Neural progenitor cell (in vitro differentiated cells): ENCODE measurements around the gene ARF6. TPM values are rescaled to one million over a fixed set of nuclear protein-coding genes. Genes with fewer than 3 reads are reported as not detected.

ENCODE experiments used
- DNase-seq: peaks from one replicate; pipeline ENCODE4 v3.0.0-alpha.2; 2016; ENCODE audit warnings: low spot score
- H2AFZ ChIP-seq: fragments of 200-600 bp; sonication (generic); replicated peaks from 2 replicates; pipeline ENCODE4 v1.6.1; 2016; ENCODE audit warnings: antibody characterized with exemption
- H3F3A ChIP-seq: fragments of 200-600 bp; sonication (generic); 2 replicates; pipeline ENCODE4 v1.6.1; 2016; ENCODE audit warnings: antibody characterized with exemption, low read depth
- H3K27ac ChIP-seq: fragments of 200-600 bp; sonication (generic); 2 replicates; pipeline ENCODE4 v1.5.1; 2016; ENCODE audit warnings: mild to moderate bottlenecking
- H3K27me3 ChIP-seq: fragments of 200-600 bp; sonication (generic); 2 replicates; pipeline ENCODE4 v1.6.1; 2016; ENCODE audit warnings: mild to moderate bottlenecking, moderate library complexity
- H3K36me3 ChIP-seq: fragments of 200-600 bp; sonication (generic); 2 replicates; pipeline ENCODE4 v1.5.1; 2016
- H3K4me1 ChIP-seq: fragments of 200-600 bp; sonication (generic); 2 replicates; pipeline ENCODE4 v1.6.1; 2016; ENCODE audit warnings: mixed run types
- H3K4me2 ChIP-seq: fragments of 200-600 bp; sonication (generic); 2 replicates; pipeline ENCODE4 v1.6.1; 2016
- H3K4me3 ChIP-seq: fragments of 200-600 bp; sonication (generic); 2 replicates; pipeline ENCODE4 v1.5.1; 2016
- H3K79me2 ChIP-seq: fragments of 200-600 bp; sonication (generic); 2 replicates; pipeline ENCODE4 v1.6.1; 2016; ENCODE audit warnings: low read depth
- H3K9ac ChIP-seq: fragments of 200-600 bp; sonication (generic); 2 replicates; pipeline ENCODE4 v1.6.1; 2016
- H3K9me3 ChIP-seq: fragments of 200-600 bp; sonication (generic); 2 replicates; pipeline ENCODE4 v1.5.1; 2016; ENCODE audit warnings: low read depth
- H4K20me1 ChIP-seq: fragments of 200-600 bp; sonication (generic); 2 replicates; pipeline ENCODE4 v1.6.1; 2016; ENCODE audit warnings: low read depth
- H3K27ac Mint-ChIP-seq: 3 replicates; pipeline ENCODE4 v1.8.0; 2021; ENCODE audit warnings: mixed read lengths
- H3K27me3 Mint-ChIP-seq: 2 replicates; pipeline ENCODE4 v1.8.0; 2022; ENCODE audit warnings: low read depth, mild to moderate bottlenecking, inconsistent platforms, moderate library complexity, mixed read lengths; ENCODE audit not compliant: insufficient read depth
- H3K36me3 Mint-ChIP-seq: 3 replicates; pipeline ENCODE4 v1.8.0; 2021; ENCODE audit warnings: mixed read lengths
- H3K4me1 Mint-ChIP-seq: 3 replicates; pipeline ENCODE4 v1.8.0; 2021; ENCODE audit warnings: mixed read lengths
- H3K4me3 Mint-ChIP-seq: 3 replicates; pipeline ENCODE4 v1.8.0; 2021; ENCODE audit warnings: mild to moderate bottlenecking, moderate library complexity, mixed read lengths
- H3K9me3 Mint-ChIP-seq: 3 replicates; pipeline ENCODE4 v1.8.0; 2020; ENCODE audit warnings: mixed read lengths
- CTCF ChIP-seq: fragments of 200-600 bp; sonication (generic); IDR thresholded peaks from 2 replicates; pipeline ENCODE4 v1.5.1; 2017; ENCODE audit warnings: antibody characterized with exemption, mild to moderate bottlenecking
- EZH2 ChIP-seq: fragments of 200-600 bp; sonication (generic); IDR thresholded peaks from 2 replicates; pipeline ENCODE4 v1.6.1; 2017; ENCODE audit warnings: antibody characterized with exemption, mild to moderate bottlenecking, moderate library complexity
- EZH2phosphoT487 ChIP-seq: fragments of 200-600 bp; sonication (generic); IDR thresholded peaks from 2 replicates; pipeline ENCODE4 v1.6.1; 2017; ENCODE audit warnings: antibody characterized with exemption
- total RNA-seq: library from RNA; depleted of rRNA; stranded (reverse); fragments of >200 nt; gene quantifications from 2 replicates; pipeline ENCODE4 v1.2.3, GENCODE V29; 2015; ENCODE audit warnings: low replicate concordance

Gene ARF6
- total RNA-seq, 1 donor from 2014 or later, result 48.7 TPM

- H3K36me3 Mint-ChIP-seq, result no peaks in the 10 kb centered on the region
- H3K27me3 Mint-ChIP-seq, result peaks cover 2% of the 10 kb centered on the region
- Histone ChIP-seq H3K9me3 (no peaks in the 10 kb centered on the region), H4K20me1 (no peaks in the 10 kb centered on the region), H3K27me3 (no peaks in the 10 kb centered on the region), H3K4me3 (no peak overlapping the region), H3K36me3 (no peaks in the 10 kb centered on the region), H3K79me2 (no peaks in the 10 kb centered on the region), H3K4me2 (no peak overlapping the region), H3F3A (no peaks in the 10 kb centered on the region), H3K27ac (no peak overlapping the region), H2AFZ (no peak overlapping the region), H3K4me1 (no peaks in the 10 kb centered on the region), H3K9ac (no peak overlapping the region)
- DNase-seq, result no peak
- no peak overlapping the region for H3K27ac Mint-ChIP-seq
- no peak for TF ChIP-seq CTCF
- no peak for TF ChIP-seq EZH2
- no peak for TF ChIP-seq EZH2phosphoT487
- no peaks in the 10 kb centered on the region for H3K4me1 Mint-ChIP-seq
- no peaks in the 10 kb centered on the region for H3K9me3 Mint-ChIP-seq
- no peak overlapping the region for H3K4me3 Mint-ChIP-seq
Measured at GRCh38 chr14:49905989-49906388, 13.1 kb downstream of the ARF6 start.

GRCh38 chr14:49907186-49907585, 14.3 kb downstream of the ARF6 start:
- Histone ChIP-seq H4K20me1 (no peaks in the 10 kb centered on the region), H3K9me3 (no peaks in the 10 kb centered on the region), H3K4me2 (no peak overlapping the region), H3K36me3 (no peaks in the 10 kb centered on the region), H3K79me2 (no peaks in the 10 kb centered on the region), H3K9ac (no peak overlapping the region), H3K4me1 (no peaks in the 10 kb centered on the region), H3K27me3 (no peaks in the 10 kb centered on the region), H2AFZ (no peak overlapping the region), H3K4me3 (no peak overlapping the region), H3K27ac (no peak overlapping the region), H3F3A (no peaks in the 10 kb centered on the region)
- Mint-ChIP-seq H3K9me3 (no peaks in the 10 kb centered on the region), H3K4me3 (no peak overlapping the region), H3K4me1 (no peaks in the 10 kb centered on the region), H3K27ac (no peak overlapping the region), H3K27me3 (peaks cover 2% of the 10 kb centered on the region), H3K36me3 (no peaks in the 10 kb centered on the region)
- no peak for DNase-seq
- no peak for TF ChIP-seq EZH2phosphoT487
- TF ChIP-seq EZH2, result no peak
- no peak for TF ChIP-seq CTCF

GRCh38 chr14:49908433-49908782, 15.5 kb downstream of the ARF6 start:
- peaks cover 2% of the 10 kb centered on the region for H3K27me3 Mint-ChIP-seq
- no peak for DNase-seq
- Histone ChIP-seq H2AFZ (no peak overlapping the region), H4K20me1 (no peaks in the 10 kb centered on the region), H3K4me1 (no peaks in the 10 kb centered on the region), H3K4me2 (no peak overlapping the region), H3K9me3 (no peaks in the 10 kb centered on the region), H3F3A (no peaks in the 10 kb centered on the region), H3K79me2 (no peaks in the 10 kb centered on the region), H3K4me3 (no peak overlapping the region), H3K9ac (no peak overlapping the region), H3K27ac (no peak overlapping the region), H3K27me3 (no peaks in the 10 kb centered on the region), H3K36me3 (no peaks in the 10 kb centered on the region)
- no peaks in the 10 kb centered on the region for H3K36me3 Mint-ChIP-seq
- no peaks in the 10 kb centered on the region for H3K4me1 Mint-ChIP-seq
- H3K9me3 Mint-ChIP-seq, result no peaks in the 10 kb centered on the region
- no peak overlapping the region for H3K27ac Mint-ChIP-seq
- no peak for TF ChIP-seq EZH2phosphoT487
- no peak for TF ChIP-seq CTCF
- TF ChIP-seq EZH2, result no peak
- H3K4me3 Mint-ChIP-seq, result no peak overlapping the region

- Histone ChIP-seq H3K4me3 (no peak overlapping the region), H3K79me2 (no peaks in the 10 kb centered on the region), H2AFZ (no peak overlapping the region), H3K4me1 (no peaks in the 10 kb centered on the region), H3K36me3 (no peaks in the 10 kb centered on the region), H3K27me3 (no peaks in the 10 kb centered on the region), H3F3A (no peaks in the 10 kb centered on the region), H3K9me3 (no peaks in the 10 kb centered on the region), H3K27ac (no peak overlapping the region), H3K4me2 (no peak overlapping the region), H3K9ac (no peak overlapping the region), H4K20me1 (no peaks in the 10 kb centered on the region)
- H3K27ac Mint-ChIP-seq, result no peak overlapping the region
- H3K27me3 Mint-ChIP-seq, result peaks cover 2% of the 10 kb centered on the region
- no peaks in the 10 kb centered on the region for H3K36me3 Mint-ChIP-seq
- no peaks in the 10 kb centered on the region for H3K4me1 Mint-ChIP-seq
- no peak overlapping the region for H3K4me3 Mint-ChIP-seq
- no peaks in the 10 kb centered on the region for H3K9me3 Mint-ChIP-seq
- TF ChIP-seq EZH2, result no peak
- no peak for TF ChIP-seq EZH2phosphoT487
- TF ChIP-seq CTCF, result no peak
- DNase-seq, result no peak
Measured at GRCh38 chr14:49909016-49909415, 16.1 kb downstream of the ARF6 start.
